ENCODE data around the gene DNAJC6. TPM values are rescaled to one million over a fixed set of nuclear protein-coding genes. Genes with fewer than 3 reads are reported as not detected.

DNAJC6 gene
- total RNA-seq, 6 experiments from 2014 or later: 13.5 to 17.7 (median 15.3) TPM

- peaks cover 11% of the 10 kb centered on the region for H3K36me3 Mint-ChIP-seq (ENCODE audit: low read depth)
- H3K27me3 Mint-ChIP-seq (ENCODE audit: insufficient read depth): peaks cover 1% of the 10 kb centered on the region; the same call in 1 of the 2 replicates
- H3K4me1 Mint-ChIP-seq (ENCODE audit: low read depth): peaks cover 39% of the 10 kb centered on the region
- no peak for TF ChIP-seq CTCF (IDR thresholded peaks at IDR 0.05)
- H3K9me3 Mint-ChIP-seq: no peaks in the 10 kb centered on the region
- peak overlapping the region; percentile 20 for H3K27ac Mint-ChIP-seq
- DNase-seq: peak; percentile 55
- no peak overlapping the region for H3K4me3 Mint-ChIP-seq
Observed at GRCh38 chr1:65435987-65436386, 126.6 kb downstream of the DNAJC6 start.

GRCh38 chr1:65437616-65438015 is 128.3 kb downstream of the DNAJC6 start:
- Mint-ChIP-seq H3K36me3 (ENCODE audit: low read depth) (peaks cover 3% of the 10 kb centered on the region; the same call in 1 of the 2 replicates), H3K27ac (no peak overlapping the region), H3K9me3 (no peaks in the 10 kb centered on the region), H3K4me3 (no peak overlapping the region), H3K27me3 (ENCODE audit: insufficient read depth) (peaks cover 1% of the 10 kb centered on the region; the same call in 1 of the 2 replicates), H3K4me1 (ENCODE audit: low read depth) (peaks cover 41% of the 10 kb centered on the region)
- TF ChIP-seq CTCF (IDR thresholded peaks at IDR 0.05): no peak
- DNase-seq: no peak

- no peak for DNase-seq
- Mint-ChIP-seq H3K4me1 (ENCODE audit: low read depth) (peaks cover 30% of the 10 kb centered on the region), H3K4me3 (no peak overlapping the region; the same call in 1 of the 2 replicates), H3K36me3 (ENCODE audit: low read depth) (no peaks in the 10 kb centered on the region), H3K27me3 (ENCODE audit: insufficient read depth) (peaks cover 1% of the 10 kb centered on the region; the same call in 1 of the 2 replicates), H3K27ac (peak overlapping the region; percentile 69), H3K9me3 (no peaks in the 10 kb centered on the region)
- no peak for TF ChIP-seq CTCF (IDR thresholded peaks at IDR 0.05)
Observed at GRCh38 chr1:65440322-65440900, 131.1 kb downstream of the DNAJC6 start.

- no peaks in the 10 kb centered on the region for H3K36me3 Mint-ChIP-seq (ENCODE audit: low read depth)
- no peak for TF ChIP-seq CTCF (IDR thresholded peaks at IDR 0.05)
Observed at GRCh38 chr1:65440915-65441314, 131.6 kb downstream of the DNAJC6 start.

GRCh38 chr1:65441464-65441863 is 132.1 kb downstream of the DNAJC6 start:
- no peak for DNase-seq
- peak overlapping the region; percentile 69; the same call in 1 of the 2 replicates for H3K27ac Mint-ChIP-seq
- no peak for TF ChIP-seq CTCF (IDR thresholded peaks at IDR 0.05)
- H3K4me1 Mint-ChIP-seq (ENCODE audit: low read depth): peaks cover 20% of the 10 kb centered on the region
- H3K27me3 Mint-ChIP-seq (ENCODE audit: insufficient read depth): peaks cover 1% of the 10 kb centered on the region; the same call in 1 of the 2 replicates
- peak overlapping the region; percentile 11 for H3K4me3 Mint-ChIP-seq
- no peaks in the 10 kb centered on the region for H3K36me3 Mint-ChIP-seq (ENCODE audit: low read depth)
- H3K9me3 Mint-ChIP-seq: no peaks in the 10 kb centered on the region

More at GRCh38 chr1:65440915-65441314, 131.6 kb downstream of the DNAJC6 start:
- H3K4me1 Mint-ChIP-seq (ENCODE audit: low read depth): peaks cover 25% of the 10 kb centered on the region
- peaks cover 1% of the 10 kb centered on the region; the same call in 1 of the 2 replicates for H3K27me3 Mint-ChIP-seq (ENCODE audit: insufficient read depth)
- peak overlapping the region; percentile 11 for H3K4me3 Mint-ChIP-seq
- DNase-seq: peak; percentile 72
- H3K9me3 Mint-ChIP-seq: no peaks in the 10 kb centered on the region
- H3K27ac Mint-ChIP-seq: peak overlapping the region; percentile 69
